Keratinocyte (primary cell): ENCODE results near the gene TM9SF2. TPM values are rescaled to one million over a fixed set of nuclear protein-coding genes. Genes with fewer than 3 reads are reported as not detected.

ENCODE experiments used
- DNase-seq: peaks from one replicate; pipeline ENCODE4 v3.0.0-alpha.2; 2011; ENCODE audit warnings: low read depth, missing footprints, low spot score
- FAIRE-seq: peaks from 2 replicates; lab custom pipeline; 2011; peaks lifted over from hg19 to GRCh38; lab: Jason Lieb, UNC
- H2AFZ ChIP-seq: 2 replicates; pipeline ENCODE4 v1.6.0; 2012; ENCODE audit warnings: low read length, control low read depth, inconsistent platforms; ENCODE audit not compliant: control insufficient read depth
- H3K27ac ChIP-seq: 2 replicates; pipeline ENCODE4 v1.5.1; 2011; ENCODE audit warnings: low read length; ENCODE audit not compliant: control insufficient read depth, insufficient read depth
- H3K27me3 ChIP-seq: 3 replicates; pipeline ENCODE4 v1.6.0; 2011; ENCODE audit warnings: low read length; ENCODE audit not compliant: control insufficient read depth, insufficient read depth; ENCODE audit errors: extremely low read depth
- H3K36me3 ChIP-seq, 2 experiments: 2 replicates in 1 of 2; 3 replicates in 1 of 2; pipeline ENCODE4 v1.5.1; 2011; ENCODE audit warnings: low read length in 2 of 2, mild to moderate bottlenecking in 1 of 2; ENCODE audit not compliant: control insufficient read depth in 2 of 2, insufficient read depth in 2 of 2; ENCODE audit errors: extremely low read depth in 1 of 2
- H3K4me1 ChIP-seq: 3 replicates; pipeline ENCODE4 v1.5.1; 2011; ENCODE audit warnings: low read length; ENCODE audit not compliant: control insufficient read depth, insufficient read depth; ENCODE audit errors: extremely low read depth
- H3K4me2 ChIP-seq: 3 replicates; pipeline ENCODE4 v1.6.0; 2011; ENCODE audit warnings: low read depth, low read length; ENCODE audit not compliant: control insufficient read depth, insufficient read depth; ENCODE audit errors: extremely low read depth
- H3K4me3 ChIP-seq, 3 experiments: fragments of 200-600 bp in 1 of 3; sonication (generic) in 1 of 3; 2 replicates in 2 of 3; 3 replicates in 1 of 3; pipeline ENCODE4 v1.5.1; 2011 to 2016; ENCODE audit warnings: low read length in 3 of 3, mild to moderate bottlenecking in 3 of 3, control low read depth in 2 of 3, inconsistent platforms in 1 of 3, low read depth in 1 of 3, mixed read lengths in 1 of 3, mixed run types in 1 of 3, moderate library complexity in 1 of 3; ENCODE audit not compliant: control insufficient read depth in 2 of 3, insufficient read depth in 2 of 3; ENCODE audit errors: extremely low read depth in 1 of 3
- H3K79me2 ChIP-seq: 2 replicates; pipeline ENCODE4 v1.6.0; 2012; ENCODE audit warnings: low read length; ENCODE audit not compliant: control insufficient read depth, insufficient read depth
- H3K9ac ChIP-seq: 3 replicates; pipeline ENCODE4 v1.6.0; 2011; ENCODE audit warnings: low read length; ENCODE audit not compliant: control insufficient read depth, insufficient read depth; ENCODE audit errors: extremely low read depth
- H3K9me1 ChIP-seq: 3 replicates; pipeline ENCODE4 v1.6.0; 2011; ENCODE audit warnings: low read length; ENCODE audit not compliant: control insufficient read depth, insufficient read depth; ENCODE audit errors: extremely low read depth
- H3K9me3 ChIP-seq: 2 replicates; pipeline ENCODE4 v1.5.1; 2012; ENCODE audit warnings: low read depth, low read length; ENCODE audit not compliant: control insufficient read depth
- H4K20me1 ChIP-seq: 3 replicates; pipeline ENCODE4 v1.6.0; 2011; ENCODE audit warnings: low read length; ENCODE audit not compliant: control insufficient read depth, insufficient read depth; ENCODE audit errors: extremely low read depth
- CTCF ChIP-seq, 3 experiments: IDR thresholded peaks in 1 of 3; conservative IDR thresholded peaks in 1 of 3; optimal IDR thresholded peaks in 1 of 3; 2 replicates in 2 of 3; 3 replicates in 1 of 3; pipeline versions ENCODE3 to v1.5.1; 2011; ENCODE audit warnings: low read length in 3 of 3, mild to moderate bottlenecking in 3 of 3, moderate library complexity in 2 of 3, control low read depth in 1 of 3, inconsistent platforms in 1 of 3; ENCODE audit not compliant: insufficient read depth in 2 of 3; ENCODE audit errors: extremely low read depth in 1 of 3
- EZH2 ChIP-seq: IDR thresholded peaks from one replicate; pipeline ENCODE4 v1.6.1; 2012; ENCODE audit warnings: inconsistent platforms, mild to moderate bottlenecking, low read length, moderate library complexity
- dilution Hi-C: fragments of 300-500 bp; cut with MboI; formaldehyde crosslinking; loops from one replicate; pipeline ENCODE4 v1.7.0; 2020; ENCODE audit warnings: low sequenced_read_pairs; ENCODE audit not compliant: extremely low pct_ligation_motif_present
- polyA plus RNA-seq, 5 experiments: library from polyadenylated mRNA; depleted of rRNA in 3 of 5; stranded (reverse) in 3 of 5; stranded (forward) in 1 of 5; unstranded in 1 of 5; fragments of >200 nt; gene quantifications; 1 replicate in 1 of 5; 2 replicates in 3 of 5; 3 replicates in 1 of 5; pipeline versions ENCODE4 v1.2.1 to v1.2.3, GENCODE V29; 2011 to 2012; ENCODE audit warnings: missing spikeins in 2 of 5, low read depth in 1 of 5, low replicate concordance in 1 of 5

The TM9SF2 gene
- polyA plus RNA-seq, 1 donor (not counting 4 experiments of a cell fraction or from before 2014, with no cell fraction given) = 134 TPM

GRCh38 chr13:99465454-99465853 lies 35.8 kb upstream of the TM9SF2 start:
- Histone ChIP-seq H3K4me3 (no peak overlapping the region), H3K27ac (no peak overlapping the region), H2AFZ (no peak overlapping the region), H3K9me1 (no peaks in the 10 kb centered on the region), H3K4me2 (no peak overlapping the region), H3K9me3 (no peaks in the 10 kb centered on the region), H4K20me1 (no peaks in the 10 kb centered on the region), H3K4me1 (no peaks in the 10 kb centered on the region), H3K9ac (no peak overlapping the region), H3K36me3 (no peaks in the 10 kb centered on the region), H3K27me3 (no peaks in the 10 kb centered on the region), H3K79me2 (no peaks in the 10 kb centered on the region)
- dilution Hi-C loops = no loop called here
- FAIRE-seq (no peak), DNase-seq (no peak)
- no peak for TF ChIP-seq CTCF (optimal IDR thresholded peaks at IDR 0.05 in 1 of 3, IDR thresholded peaks at IDR 0.05 in 1 of 3, conservative IDR thresholded peaks at IDR 0.05 in 1 of 3; ENCODE audit: extremely low read depth in 1 of 3, insufficient read depth in 2 of 3, low read length in 3 of 3)
- no peak for TF ChIP-seq EZH2

- no peak overlapping the region for H3K9ac ChIP-seq
- no peak overlapping the region for H3K27ac ChIP-seq
- no peaks in the 10 kb centered on the region for H3K4me1 ChIP-seq
- dilution Hi-C loops = no loop called here
- H3K79me2 ChIP-seq = no peaks in the 10 kb centered on the region
- H3K27me3 ChIP-seq = no peaks in the 10 kb centered on the region
- H4K20me1 ChIP-seq = no peaks in the 10 kb centered on the region
- no peak for DNase-seq
- TF ChIP-seq EZH2 (no peak), CTCF (optimal IDR thresholded peaks at IDR 0.05 in 1 of 3, IDR thresholded peaks at IDR 0.05 in 1 of 3, conservative IDR thresholded peaks at IDR 0.05 in 1 of 3; ENCODE audit: extremely low read depth in 1 of 3, insufficient read depth in 2 of 3, low read length in 3 of 3) (no peak)
- no peak overlapping the region for H3K4me2 ChIP-seq
- H3K9me3 ChIP-seq = no peaks in the 10 kb centered on the region
- H3K36me3 ChIP-seq = no peaks in the 10 kb centered on the region
- H2AFZ ChIP-seq = no peak overlapping the region
- peak; percentile 9 for FAIRE-seq
- no peak overlapping the region for H3K4me3 ChIP-seq
- no peaks in the 10 kb centered on the region for H3K9me1 ChIP-seq
These were observed 33.5 kb upstream of the TM9SF2 start for GRCh38 chr13:99467764-99468163.
